ENCODE data around the gene ZBTB4.
"Not testable (repeated sequence)": the region's sequence is repeated elsewhere in the genome, so short reads cannot be mapped to it uniquely, and the experiment has no call there.

The ZBTB4 gene

GRCh38 chr17:7476951-7477350 lies 2.5 kb downstream of the ZBTB4 start:
- Histone ChIP-seq H3K4me1 (ENCODE audit: insufficient read depth, low read length) (peaks cover 29% of the 10 kb centered on the region), H2AFZ (ENCODE audit: low read depth, low read length) (no peak overlapping the region), H3K4me3 (ENCODE audit: low read depth in 1 of 2, low read length in 2 of 2) (no peak overlapping the region), H3K27ac (ENCODE audit: low read length) (no peak overlapping the region), H3K4me2 (ENCODE audit: insufficient read depth, low read length) (peak overlapping the region; percentile 88; the same call in 1 of the 2 replicates), H3K36me3 (ENCODE audit: insufficient read depth, low read length) (peaks cover 3% of the 10 kb centered on the region), H3K79me2 (ENCODE audit: insufficient read depth, low read length) (peaks cover 76% of the 10 kb centered on the region), H3K9ac (ENCODE audit: low read depth, low read length) (no peak overlapping the region; the same call in 1 of the 2 replicates), H4K20me1 (ENCODE audit: insufficient read depth, low read length) (peaks cover 32% of the 10 kb centered on the region), H3K27me3 (ENCODE audit: insufficient read depth, low read length, poor library complexity) (no peaks in the 10 kb centered on the region), H3K9me3 (ENCODE audit: insufficient read depth, low read length, severe bottlenecking) (no peaks in the 10 kb centered on the region)
- TF ChIP-seq EZH2 (IDR thresholded peaks at IDR 0.05; ENCODE audit: borderline replicate concordance, low read depth, low read length, severe bottlenecking): no peak
- TF ChIP-seq CTCF (IDR thresholded peaks at IDR 0.05; ENCODE audit: borderline replicate concordance, extremely low read depth, low read length, poor library complexity, severe bottlenecking): no peak
- DNase-seq (no peak), ATAC-seq (ENCODE audit: insufficient read depth, low read depth) (no peak)

- H3K27ac ChIP-seq (ENCODE audit: low read length): no peak overlapping the region
These were observed 2.9 kb downstream of the ZBTB4 start for GRCh38 chr17:7476494-7476893.

GRCh38 chr17:7475764-7476422 lies 3.5 kb downstream of the ZBTB4 start:
- H3K36me3 ChIP-seq (ENCODE audit: insufficient read depth, low read length): peaks cover 3% of the 10 kb centered on the region
- H3K27ac ChIP-seq (ENCODE audit: low read length): no peak overlapping the region
- H4K20me1 ChIP-seq (ENCODE audit: insufficient read depth, low read length): peaks cover 32% of the 10 kb centered on the region
- no peak overlapping the region for H2AFZ ChIP-seq (ENCODE audit: low read depth, low read length)
- no peaks in the 10 kb centered on the region for H3K27me3 ChIP-seq (ENCODE audit: insufficient read depth, low read length, poor library complexity)
- H3K4me3 ChIP-seq (ENCODE audit: low read depth in 1 of 2, low read length in 2 of 2): no peak overlapping the region
- no peaks in the 10 kb centered on the region for H3K9me3 ChIP-seq (ENCODE audit: insufficient read depth, low read length, severe bottlenecking)
- H3K79me2 ChIP-seq (ENCODE audit: insufficient read depth, low read length): peaks cover 86% of the 10 kb centered on the region
- DNase-seq (no peak), ATAC-seq (ENCODE audit: insufficient read depth, low read depth) (no peak)
- H3K9ac ChIP-seq (ENCODE audit: low read depth, low read length): no peak overlapping the region
- H3K4me2 ChIP-seq (ENCODE audit: insufficient read depth, low read length): no peak overlapping the region
- TF ChIP-seq CTCF (IDR thresholded peaks at IDR 0.05; ENCODE audit: borderline replicate concordance, extremely low read depth, low read length, poor library complexity, severe bottlenecking) (no peak), EZH2 (IDR thresholded peaks at IDR 0.05; ENCODE audit: borderline replicate concordance, low read depth, low read length, severe bottlenecking) (no peak)
- peaks cover 29% of the 10 kb centered on the region for H3K4me1 ChIP-seq (ENCODE audit: insufficient read depth, low read length)

More at GRCh38 chr17:7476494-7476893, 2.9 kb downstream of the ZBTB4 start:
- Histone ChIP-seq H4K20me1 (ENCODE audit: insufficient read depth, low read length) (peaks cover 32% of the 10 kb centered on the region), H3K4me3 (ENCODE audit: low read depth in 1 of 2, low read length in 2 of 2) (no peak overlapping the region), H3K9me3 (ENCODE audit: insufficient read depth, low read length, severe bottlenecking) (no peaks in the 10 kb centered on the region), H3K4me2 (ENCODE audit: insufficient read depth, low read length) (peak overlapping the region; percentile 8; the same call in 1 of the 2 replicates), H3K79me2 (ENCODE audit: insufficient read depth, low read length) (peaks cover 80% of the 10 kb centered on the region), H3K27me3 (ENCODE audit: insufficient read depth, low read length, poor library complexity) (no peaks in the 10 kb centered on the region), H2AFZ (ENCODE audit: low read depth, low read length) (no peak overlapping the region), H3K4me1 (ENCODE audit: insufficient read depth, low read length) (peaks cover 29% of the 10 kb centered on the region), H3K36me3 (ENCODE audit: insufficient read depth, low read length) (peaks cover 3% of the 10 kb centered on the region), H3K9ac (ENCODE audit: low read depth, low read length) (no peak overlapping the region)
- TF ChIP-seq EZH2 (IDR thresholded peaks at IDR 0.05; ENCODE audit: borderline replicate concordance, low read depth, low read length, severe bottlenecking): no peak
- no peak for TF ChIP-seq CTCF (IDR thresholded peaks at IDR 0.05; ENCODE audit: borderline replicate concordance, extremely low read depth, low read length, poor library complexity, severe bottlenecking)
- no peak for ATAC-seq (ENCODE audit: insufficient read depth, low read depth)
- no peak for DNase-seq

- not testable (repeated sequence) for H3K27ac ChIP-seq (ENCODE audit: low read length); H3K4me3 ChIP-seq (ENCODE audit: low read depth in 1 of 2, low read length in 2 of 2); H3K9me3 ChIP-seq (ENCODE audit: insufficient read depth, low read length, severe bottlenecking); DNase-seq; H3K36me3 ChIP-seq (ENCODE audit: insufficient read depth, low read length); ATAC-seq (ENCODE audit: insufficient read depth, low read depth); H3K9ac ChIP-seq (ENCODE audit: low read depth, low read length); H2AFZ ChIP-seq (ENCODE audit: low read depth, low read length); H3K4me2 ChIP-seq (ENCODE audit: insufficient read depth, low read length); H3K27me3 ChIP-seq (ENCODE audit: insufficient read depth, low read length, poor library complexity)
- H3K79me2 ChIP-seq (ENCODE audit: insufficient read depth, low read length): peaks cover 86% of the 10 kb centered on the region
- H3K4me1 ChIP-seq (ENCODE audit: insufficient read depth, low read length): peaks cover 20% of the 10 kb centered on the region
- peaks cover 36% of the 10 kb centered on the region for H4K20me1 ChIP-seq (ENCODE audit: insufficient read depth, low read length)
These were observed 4.7 kb downstream of the ZBTB4 start for GRCh38 chr17:7474767-7475166.
